HG03135 (cell line): ENCODE data around the gene NLRP1.
A peak's percentile ranks its signal among the peaks of the same experiment; 100 is the strongest.
"Not testable (repeated sequence)": the region's sequence is repeated elsewhere in the genome, so short reads cannot be mapped to it uniquely, and the experiment has no call there.

Source experiments
- ATAC-seq: cut with Tn5 transposase; IDR thresholded peaks from one replicate; pipeline ENCODE4 v1.9.1; 2021; ENCODE audit warnings: mild to moderate bottlenecking, moderate library complexity; ENCODE audit not compliant: unreplicated experiment

The NLRP1 gene

DNA sequence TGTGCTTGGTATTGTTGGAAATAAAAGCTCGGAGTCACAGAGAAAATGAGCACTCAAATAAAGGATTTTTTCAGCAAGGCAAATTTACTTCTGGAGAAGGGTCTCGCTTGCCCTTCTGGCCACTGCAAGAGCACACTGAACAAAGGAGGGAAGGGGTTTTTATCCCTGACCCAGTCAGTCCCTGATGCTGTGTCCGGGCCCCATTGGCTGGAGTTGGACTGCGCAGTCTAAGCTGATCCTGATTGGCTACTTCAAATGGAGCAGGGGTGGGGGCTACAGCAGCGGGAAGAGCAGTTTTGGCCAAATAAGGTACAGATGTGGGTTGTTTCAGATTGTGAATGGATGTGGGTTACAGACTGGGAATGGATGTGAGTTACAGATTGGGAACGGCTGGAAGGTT, 4.3 kb upstream of the NLRP1 start:
- no peak for ATAC-seq

DNA sequence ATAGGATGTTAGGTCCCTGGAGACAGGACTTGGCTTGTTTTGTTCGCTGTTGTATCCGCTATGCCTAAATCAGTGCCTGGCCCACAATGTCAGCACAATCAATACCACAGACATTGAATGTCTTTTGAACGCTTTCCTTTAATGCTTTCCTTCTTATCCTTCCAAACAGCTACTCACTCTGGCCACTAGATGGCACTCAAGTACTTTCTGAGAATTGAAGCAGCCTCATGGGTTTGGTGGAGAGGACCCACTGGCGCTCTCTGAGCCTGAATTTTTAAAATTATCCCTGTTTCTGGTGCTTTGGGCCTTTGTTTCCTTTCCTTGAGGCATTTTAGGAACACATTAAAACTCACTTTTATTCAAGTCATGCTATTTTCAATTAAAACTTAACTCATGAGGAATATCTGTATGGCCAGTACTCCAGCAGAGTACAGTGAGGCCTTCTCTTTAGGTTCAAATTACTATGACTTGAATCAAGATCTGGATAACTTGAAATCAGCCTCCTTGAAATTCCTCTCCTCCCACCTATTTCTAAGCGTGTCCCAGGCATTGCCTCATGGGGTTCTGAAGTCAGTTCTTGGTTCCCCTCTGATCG, 3.2 kb upstream of the NLRP1 start:
- ATAC-seq = no peak

DNA sequence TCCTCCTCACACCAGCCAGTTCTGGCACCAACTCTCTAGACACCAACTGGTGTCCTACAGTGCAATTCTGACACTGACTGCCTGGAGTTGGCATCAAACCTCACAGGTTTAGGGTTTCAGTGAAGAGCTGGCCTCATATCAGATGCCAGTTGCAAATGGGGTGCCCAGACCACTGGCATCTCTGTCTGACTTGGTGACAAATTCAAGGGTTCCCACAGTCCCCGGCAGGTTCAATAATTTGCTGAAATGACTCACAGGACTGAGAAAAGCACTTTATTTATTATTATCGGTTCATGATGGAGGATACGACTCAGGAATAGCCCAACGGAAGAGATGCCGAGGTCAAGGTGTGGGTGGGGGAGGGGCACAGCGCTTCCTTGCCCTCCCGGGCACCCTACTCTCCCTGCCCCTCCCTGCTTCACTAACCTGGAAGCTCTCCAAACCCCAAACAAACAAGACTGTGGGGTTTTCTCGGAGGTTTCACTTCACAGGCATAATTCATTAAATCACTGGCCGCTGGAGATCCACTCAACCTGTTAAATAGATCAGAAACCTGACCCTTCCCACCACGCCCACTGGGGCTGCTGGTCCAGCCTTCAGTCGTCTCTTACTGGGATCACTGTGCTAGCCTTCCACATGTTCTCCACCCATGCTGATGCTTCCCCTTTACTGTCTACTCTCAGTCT, 1.7 kb upstream of the NLRP1 start:
- no peak for ATAC-seq

DNA sequence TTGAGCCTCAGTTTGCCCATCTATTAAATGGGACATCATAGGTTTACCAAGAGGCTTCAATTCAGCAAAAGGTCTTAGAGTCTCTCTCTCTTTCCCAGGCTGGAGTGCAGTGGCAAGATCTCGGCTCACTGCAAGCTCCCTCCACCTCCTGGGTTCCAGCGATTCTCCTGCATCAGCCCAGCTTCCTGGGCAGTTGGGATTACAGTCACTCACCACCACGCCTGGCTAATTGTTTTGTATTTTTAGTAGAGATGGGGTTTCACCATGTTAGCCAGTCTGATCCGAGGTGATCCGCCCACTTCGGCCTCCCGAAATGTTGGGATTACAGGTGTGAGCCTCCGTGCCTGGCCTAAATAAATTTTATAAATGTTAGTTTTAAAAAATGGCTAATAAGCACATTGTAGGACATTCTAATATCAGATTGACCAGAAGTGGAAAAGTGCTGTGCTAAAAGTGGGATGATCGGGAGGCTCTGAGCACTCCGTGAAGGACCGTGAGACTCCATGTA, 1.0 kb upstream of the NLRP1 start:
- no peak for ATAC-seq

DNA sequence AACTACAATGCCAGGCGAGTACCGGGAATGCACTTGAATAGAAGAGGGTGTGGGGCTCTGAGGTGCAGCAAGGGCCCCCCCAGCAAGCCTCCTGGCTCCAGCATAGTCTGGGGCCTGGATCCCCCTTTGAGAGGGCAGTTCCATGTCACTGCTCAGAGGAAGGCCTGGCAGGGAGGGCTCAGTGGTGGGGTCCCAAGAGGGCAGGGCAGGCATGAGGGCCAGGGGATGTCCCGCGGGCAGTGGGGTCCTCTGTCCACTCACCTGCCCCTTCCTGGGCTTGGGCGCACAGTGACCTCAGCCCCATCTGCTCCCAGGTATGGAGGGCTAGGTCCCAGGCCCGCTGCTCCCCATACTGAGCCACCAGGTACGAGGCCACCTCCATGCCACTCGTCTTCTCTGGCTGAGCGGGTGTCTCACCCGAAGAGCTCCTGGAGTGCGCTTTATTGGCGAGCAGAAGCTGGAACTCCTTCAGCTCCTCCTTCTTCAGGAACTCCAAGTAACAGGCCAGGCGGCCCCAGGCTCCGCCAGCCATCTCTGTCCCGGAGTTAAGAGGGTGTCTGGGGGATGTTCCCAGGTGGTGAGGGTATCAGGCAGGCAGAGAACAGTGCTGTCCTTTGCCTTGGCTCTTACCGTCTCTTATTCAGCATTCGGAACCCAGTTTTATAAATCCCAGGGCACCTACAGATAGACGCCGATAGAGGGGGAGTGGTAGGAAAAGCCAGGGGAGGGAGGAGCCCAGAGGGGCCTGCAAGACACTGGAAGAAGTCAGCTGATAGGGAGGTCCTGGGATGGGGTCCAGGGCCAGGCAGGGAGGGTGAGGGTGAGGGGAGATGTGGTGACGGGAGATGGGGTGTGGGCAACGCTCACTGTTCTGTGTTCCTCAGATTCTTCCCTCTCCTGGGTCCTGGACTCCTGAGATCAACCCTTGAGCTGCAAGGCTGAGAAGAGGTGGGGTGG, 605 bp downstream of the NLRP1 start:
- ATAC-seq = peak; percentile 6

DNA sequence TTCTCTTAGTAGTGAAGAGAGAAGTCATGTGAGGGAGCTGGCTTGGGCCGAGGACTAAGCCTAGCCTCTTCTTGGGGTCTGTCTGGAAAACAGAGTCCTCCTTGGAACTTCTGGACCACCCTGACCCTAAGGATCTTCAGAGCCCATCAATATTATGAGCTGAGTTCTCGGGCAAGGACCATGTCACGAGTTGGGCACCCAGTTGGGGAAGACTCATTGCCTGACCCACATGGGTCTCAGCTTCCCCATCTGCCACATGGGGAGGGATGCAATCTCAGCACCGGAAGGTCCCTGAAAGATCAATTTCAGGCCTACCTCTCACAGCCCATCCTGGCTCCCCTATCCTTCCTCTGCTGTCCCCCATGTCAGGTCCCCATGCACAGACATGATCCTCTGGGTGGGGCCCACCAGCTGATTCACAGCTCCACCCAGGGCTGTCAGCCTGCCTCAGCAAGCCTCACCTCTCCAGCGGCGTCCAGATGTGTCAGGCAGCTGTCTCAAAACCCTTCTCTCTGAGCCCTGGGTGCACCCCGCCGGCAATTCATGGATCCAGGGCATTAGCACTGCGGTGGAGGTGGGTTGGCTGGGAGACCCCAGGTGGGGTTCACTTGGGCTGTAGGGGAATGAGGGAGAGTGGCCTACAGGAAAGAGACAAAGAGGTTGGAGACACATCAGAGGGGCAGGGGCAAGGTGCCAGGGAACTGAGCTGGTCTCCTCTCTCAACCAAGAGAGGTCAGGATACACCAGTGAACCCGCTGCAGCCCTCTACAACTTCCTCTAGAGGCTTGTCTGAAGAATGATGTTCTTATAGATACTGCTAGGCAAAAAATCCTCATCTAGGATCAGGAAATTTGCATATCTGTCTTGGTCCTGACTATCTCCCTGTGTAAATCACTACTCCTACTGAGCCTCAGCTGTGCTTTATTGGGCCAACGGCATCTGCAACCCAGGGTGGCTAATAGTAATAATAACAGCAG, 1.8 kb downstream of the NLRP1 start:
- no peak for ATAC-seq

DNA sequence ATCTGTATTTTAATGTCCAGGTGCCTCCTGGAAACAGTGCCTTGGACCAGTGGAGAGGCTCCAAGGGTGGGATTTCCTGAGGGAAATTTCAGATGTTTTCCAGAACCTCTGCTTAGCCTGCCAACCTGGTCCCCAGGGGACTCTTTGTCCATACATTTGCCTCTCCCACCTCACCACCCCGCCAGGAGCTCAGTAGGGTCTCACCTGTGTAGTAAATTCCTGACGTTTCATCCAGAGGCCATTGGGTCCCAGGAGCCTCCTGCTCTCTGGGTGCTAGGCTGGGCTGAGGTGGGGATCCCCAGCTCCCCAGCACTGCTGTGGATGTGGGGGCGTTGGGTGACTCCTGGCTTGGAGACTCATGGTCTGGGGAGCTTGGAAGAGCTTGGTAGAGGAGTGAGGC, 2.7 kb downstream of the NLRP1 start:
- ATAC-seq = no peak

DNA sequence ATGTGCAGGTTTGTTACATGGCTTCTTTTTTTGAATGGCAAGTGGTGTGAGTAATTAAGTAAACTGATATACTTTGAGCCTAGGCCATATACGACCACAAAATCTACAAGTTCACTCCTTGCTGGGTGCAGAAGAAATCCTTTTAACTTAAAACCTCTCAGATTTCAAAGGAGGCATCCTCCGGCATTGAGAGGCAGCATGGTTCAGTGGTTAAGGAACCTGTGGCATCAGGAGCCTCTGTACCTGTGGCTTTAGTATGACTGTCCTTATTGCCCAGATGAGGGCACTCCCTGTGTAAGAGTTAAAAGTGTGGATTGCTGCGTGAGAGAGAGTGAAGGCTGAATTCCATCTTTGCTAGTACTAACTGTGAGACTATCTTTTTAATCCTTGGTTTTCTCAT, 3.3 kb downstream of the NLRP1 start:
- no peak for ATAC-seq

DNA sequence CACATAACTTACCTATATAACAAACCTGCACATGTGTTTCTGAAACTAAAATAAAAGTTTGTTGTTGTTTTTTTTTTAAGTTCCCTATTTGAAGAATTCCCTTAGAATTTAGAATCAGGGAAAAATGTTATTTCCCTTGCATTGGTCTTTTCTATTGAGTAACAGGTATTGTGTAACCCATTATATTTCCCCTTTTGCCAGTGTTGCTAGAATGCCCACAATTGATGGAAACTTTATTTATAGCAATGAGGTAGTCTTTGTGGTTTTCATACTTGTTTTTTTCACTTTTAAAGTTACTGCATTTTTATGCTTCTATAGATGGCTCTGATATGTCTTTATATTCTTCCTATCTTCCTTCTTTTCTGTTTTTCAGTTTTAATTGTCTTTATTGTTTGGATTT, 3.9 kb downstream of the NLRP1 start:
- no peak for ATAC-seq

DNA sequence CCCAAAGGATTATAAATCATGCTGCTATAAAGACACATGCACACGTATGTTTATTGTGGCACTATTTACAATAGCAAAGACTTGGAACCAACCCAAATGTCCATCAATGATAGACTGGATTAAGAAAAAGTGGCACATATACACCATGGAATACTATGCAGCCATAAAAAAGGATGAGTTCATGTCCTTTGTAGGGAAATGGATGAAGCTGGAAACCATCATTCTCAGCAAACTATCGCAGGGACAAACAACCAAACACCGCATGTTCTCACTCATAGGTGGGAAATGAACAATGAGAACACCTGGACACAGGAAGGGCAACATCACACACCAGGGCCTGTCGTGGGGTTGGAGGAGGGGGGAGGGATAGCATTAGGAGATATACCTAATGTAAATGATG, 5.5 kb downstream of the NLRP1 start:
- not testable (repeated sequence) for ATAC-seq

DNA sequence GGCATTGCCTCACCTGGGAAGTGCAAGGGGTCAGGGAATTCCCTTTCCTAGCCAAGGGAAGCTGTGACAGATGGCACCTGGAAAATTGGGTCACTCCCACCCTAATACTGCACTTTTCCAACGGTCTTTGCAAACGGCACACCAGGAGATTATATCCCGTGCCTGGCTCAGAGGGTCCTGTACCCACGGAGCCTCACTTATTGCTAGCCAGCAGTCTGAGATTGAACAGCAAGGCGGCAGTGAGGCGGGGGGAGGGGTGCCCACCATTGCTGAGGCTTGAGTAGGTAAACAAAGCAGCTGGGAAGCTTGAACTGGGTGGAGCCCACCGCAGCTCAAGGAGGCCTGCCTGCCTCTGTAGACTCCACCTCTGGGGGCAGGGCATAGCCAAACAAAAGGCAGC, 11.3 kb downstream of the NLRP1 start:
- not testable (repeated sequence) for ATAC-seq

DNA sequence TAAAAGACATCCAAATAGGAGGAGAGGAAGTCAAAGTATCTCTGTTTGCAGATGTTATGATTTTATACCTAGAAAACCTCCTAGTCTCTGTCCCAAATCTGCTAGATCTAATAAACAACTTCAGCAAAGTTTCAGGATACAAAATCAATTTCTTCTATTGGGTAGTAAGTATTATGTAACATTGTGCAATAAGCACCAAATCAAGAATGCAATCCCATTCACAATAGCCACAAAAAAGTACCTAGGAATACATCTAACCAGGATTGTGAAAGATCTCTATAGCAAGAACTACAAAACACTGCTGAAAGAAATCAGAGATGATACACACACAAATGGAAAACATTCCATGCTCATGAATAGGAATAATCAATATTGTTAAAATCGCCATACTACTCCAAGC, 13.0 kb downstream of the NLRP1 start:
- ATAC-seq = no peak

DNA sequence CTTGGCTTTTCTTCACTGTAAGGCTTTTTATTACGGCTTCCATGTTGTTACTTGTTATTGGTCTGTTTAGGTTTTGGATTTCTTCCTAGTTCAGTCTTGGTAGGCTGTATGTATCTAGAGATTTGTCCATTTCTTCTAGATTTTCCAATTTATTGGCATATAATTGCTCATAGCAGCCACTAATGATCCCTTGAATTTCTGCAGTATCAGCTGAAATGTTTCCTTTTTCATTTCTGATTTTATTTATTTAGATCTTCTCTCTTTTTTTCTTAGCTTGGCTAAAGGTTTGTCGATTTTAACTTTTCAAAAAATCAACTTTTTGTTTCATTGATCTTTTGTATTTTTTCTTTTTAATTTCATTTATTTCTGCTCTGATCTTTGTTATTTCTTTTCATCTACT, 18.5 kb downstream of the NLRP1 start:
- no peak for ATAC-seq

DNA sequence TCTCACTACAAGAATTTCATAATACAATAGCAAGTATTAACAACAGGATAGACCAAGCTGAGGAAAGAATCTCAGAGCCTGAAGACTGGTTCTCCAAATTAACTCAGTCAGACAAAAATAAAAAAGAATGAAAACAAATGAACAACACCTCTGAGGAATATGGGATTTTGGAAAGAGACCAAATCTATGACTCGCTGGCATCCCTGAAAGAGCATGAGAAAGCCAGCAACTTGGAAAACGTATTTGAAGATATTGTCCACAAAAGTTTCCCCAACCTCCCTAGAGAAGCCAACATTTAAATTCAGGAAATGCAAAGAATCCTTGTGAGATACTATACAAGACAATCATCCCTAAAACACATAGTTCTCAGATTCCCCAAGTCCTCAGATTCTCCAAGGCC, 20.9 kb downstream of the NLRP1 start:
- no peak for ATAC-seq

DNA sequence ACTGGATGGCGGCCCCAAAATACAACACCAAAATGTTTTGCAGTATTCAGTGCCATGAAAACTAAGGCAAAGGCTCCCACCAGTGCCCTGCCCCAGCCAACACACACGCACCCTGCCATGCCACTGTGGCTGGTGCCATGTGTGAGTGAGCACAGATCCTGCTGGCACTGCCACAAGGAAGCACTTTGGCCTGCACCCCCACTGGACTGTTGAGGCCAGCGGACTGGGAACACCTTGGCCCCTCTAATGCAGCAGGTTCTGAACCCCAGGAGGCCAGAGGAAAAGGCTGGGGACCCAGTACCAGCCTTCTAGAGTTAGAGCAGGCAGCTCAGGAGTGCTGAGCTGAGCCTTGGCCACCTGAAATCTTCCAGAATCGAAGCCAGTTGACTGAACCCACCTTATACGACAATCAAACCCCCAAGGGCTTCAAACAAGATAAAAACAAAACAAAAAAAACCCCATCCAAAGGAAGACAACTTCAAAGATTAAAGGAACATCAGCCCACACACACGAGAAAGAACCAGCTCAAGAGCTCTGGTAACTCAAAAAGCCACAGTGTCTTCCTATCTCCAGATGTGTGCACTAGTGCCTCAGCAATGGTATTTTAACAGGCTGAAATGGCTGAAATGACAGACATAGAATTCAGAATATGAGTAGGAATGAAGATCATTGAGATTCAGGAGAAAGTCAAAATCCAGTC, 21.5 kb downstream of the NLRP1 start:
- no peak for ATAC-seq

DNA sequence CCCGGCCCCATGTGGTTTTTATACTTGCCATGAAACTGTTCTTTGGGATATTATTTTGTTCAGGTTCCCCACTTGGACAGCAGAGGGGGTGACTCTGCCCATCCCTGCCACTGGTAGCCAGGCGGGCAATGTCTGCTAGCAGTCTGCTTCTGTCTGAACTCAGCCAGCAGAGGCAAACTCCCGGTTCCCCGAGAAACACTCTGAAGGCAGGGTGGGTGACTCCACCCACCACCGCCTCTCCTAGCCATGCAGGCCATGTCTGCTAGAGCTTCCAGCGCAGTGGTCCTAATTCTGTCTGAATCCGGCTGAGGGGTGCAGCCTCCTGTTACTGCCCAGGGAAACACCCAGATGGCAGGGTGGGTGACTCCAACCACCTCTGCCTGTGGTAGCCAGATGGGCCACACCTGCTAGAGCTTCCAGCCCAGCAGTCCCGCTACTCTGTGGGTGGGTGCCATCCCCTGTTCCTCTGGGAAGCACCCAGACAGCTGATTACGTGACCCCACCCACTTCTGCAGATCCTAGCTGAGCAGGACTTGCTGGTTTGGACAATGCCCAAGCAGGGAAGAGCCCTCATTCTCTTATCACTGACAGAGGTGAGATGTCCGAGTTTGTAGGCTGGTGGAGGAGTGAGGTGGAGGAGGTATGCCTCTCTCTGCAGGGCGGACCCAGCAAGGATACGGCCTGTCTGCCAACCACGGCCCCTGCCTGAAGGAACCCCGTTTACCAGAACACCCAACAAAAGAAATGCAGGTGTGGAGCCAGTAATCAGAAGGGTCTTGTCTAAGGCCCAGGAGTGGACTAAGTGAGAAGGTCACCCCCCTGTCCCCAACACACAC, 22.4 kb downstream of the NLRP1 start:
- ATAC-seq = no peak

DNA sequence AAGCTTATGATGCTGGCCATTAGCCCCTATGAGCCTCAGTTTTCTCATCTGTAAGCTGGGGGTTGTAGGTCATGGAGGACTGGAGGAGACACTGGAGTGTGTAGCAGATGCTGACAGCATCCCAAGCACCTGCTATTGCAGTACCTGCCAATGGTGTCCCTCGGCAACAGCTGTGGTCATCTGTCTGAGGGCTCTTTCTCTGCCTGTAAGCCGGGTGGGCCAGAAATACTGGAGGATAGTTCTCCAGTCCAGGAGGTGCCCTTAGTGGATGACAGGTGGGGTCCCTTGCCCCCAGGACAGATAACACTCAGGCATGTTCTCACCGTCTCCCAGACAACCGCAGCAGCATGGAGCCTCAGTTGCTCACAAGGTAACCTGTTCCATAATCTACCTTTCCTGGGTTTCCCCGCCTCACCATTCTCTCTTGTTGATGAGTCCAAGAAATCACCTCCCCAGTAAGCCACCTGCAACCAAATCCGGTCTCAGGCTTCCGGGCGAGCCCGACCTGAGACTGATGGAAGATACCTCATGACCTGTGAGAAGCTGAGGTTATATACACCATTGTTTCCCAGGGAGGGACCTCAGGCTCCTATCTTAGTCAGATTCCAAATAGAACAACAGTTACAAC, 23.8 kb downstream of the NLRP1 start:
- no peak for ATAC-seq
